Measurements from ENCODE around the gene PLAAT3.
"Not testable (repeated sequence)": the region's sequence is repeated elsewhere in the genome, so short reads cannot be mapped to it uniquely, and the experiment has no call there.

PLAAT3 gene

GRCh38 chr11:63619967-63620366 is 5.7 kb upstream of the PLAAT3 start:
- Histone ChIP-seq H3K27me3 (ENCODE audit: insufficient read depth, low read length, poor library complexity) (no peaks in the 10 kb centered on the region), H3K9ac (ENCODE audit: low read depth, low read length) (no peak overlapping the region), H3K9me3 (ENCODE audit: insufficient read depth, low read length, severe bottlenecking) (no peaks in the 10 kb centered on the region), H3K4me3 (ENCODE audit: low read depth in 1 of 2, low read length in 2 of 2) (no peak overlapping the region), H3K4me1 (ENCODE audit: insufficient read depth, low read length) (peaks cover 3% of the 10 kb centered on the region; the same call in 1 of the 2 replicates), H3K4me2 (ENCODE audit: insufficient read depth, low read length) (no peak overlapping the region), H3K79me2 (ENCODE audit: insufficient read depth, low read length) (no peaks in the 10 kb centered on the region), H3K27ac (ENCODE audit: low read length) (no peak overlapping the region), H2AFZ (ENCODE audit: low read depth, low read length) (no peak overlapping the region), H4K20me1 (ENCODE audit: insufficient read depth, low read length) (no peaks in the 10 kb centered on the region), H3K36me3 (ENCODE audit: insufficient read depth, low read length) (no peaks in the 10 kb centered on the region)
- ATAC-seq (ENCODE audit: insufficient read depth, low read depth) (no peak), DNase-seq (no peak)
- no peak for TF ChIP-seq CTCF (IDR thresholded peaks at IDR 0.05; ENCODE audit: borderline replicate concordance, extremely low read depth, low read length, poor library complexity, severe bottlenecking)
- no peak for TF ChIP-seq EZH2 (IDR thresholded peaks at IDR 0.05; ENCODE audit: borderline replicate concordance, low read depth, low read length, severe bottlenecking)

GRCh38 chr11:63617686-63618085 is 3.5 kb upstream of the PLAAT3 start:
- not testable (repeated sequence) for H3K4me1 ChIP-seq (ENCODE audit: insufficient read depth, low read length); H3K4me3 ChIP-seq (ENCODE audit: low read depth in 1 of 2, low read length in 2 of 2); ATAC-seq (ENCODE audit: insufficient read depth, low read depth); H3K27ac ChIP-seq (ENCODE audit: low read length); H3K9ac ChIP-seq (ENCODE audit: low read depth, low read length); H3K27me3 ChIP-seq (ENCODE audit: insufficient read depth, low read length, poor library complexity); H3K4me2 ChIP-seq (ENCODE audit: insufficient read depth, low read length); DNase-seq; H3K9me3 ChIP-seq (ENCODE audit: insufficient read depth, low read length, severe bottlenecking); H2AFZ ChIP-seq (ENCODE audit: low read depth, low read length); H3K79me2 ChIP-seq (ENCODE audit: insufficient read depth, low read length); H3K36me3 ChIP-seq (ENCODE audit: insufficient read depth, low read length); H4K20me1 ChIP-seq (ENCODE audit: insufficient read depth, low read length)

- Histone ChIP-seq H4K20me1 (ENCODE audit: insufficient read depth, low read length) (no peaks in the 10 kb centered on the region), H3K4me2 (ENCODE audit: insufficient read depth, low read length) (no peak overlapping the region), H3K79me2 (ENCODE audit: insufficient read depth, low read length) (no peaks in the 10 kb centered on the region), H3K9me3 (ENCODE audit: insufficient read depth, low read length, severe bottlenecking) (no peaks in the 10 kb centered on the region), H3K4me1 (ENCODE audit: insufficient read depth, low read length) (peaks cover 3% of the 10 kb centered on the region; the same call in 1 of the 2 replicates), H3K27ac (ENCODE audit: low read length) (no peak overlapping the region), H3K27me3 (ENCODE audit: insufficient read depth, low read length, poor library complexity) (no peaks in the 10 kb centered on the region), H3K36me3 (ENCODE audit: insufficient read depth, low read length) (no peaks in the 10 kb centered on the region), H3K9ac (ENCODE audit: low read depth, low read length) (no peak overlapping the region), H2AFZ (ENCODE audit: low read depth, low read length) (no peak overlapping the region), H3K4me3 (ENCODE audit: low read depth in 1 of 2, low read length in 2 of 2) (no peak overlapping the region)
- ATAC-seq (ENCODE audit: insufficient read depth, low read depth), result no peak
- TF ChIP-seq EZH2 (IDR thresholded peaks at IDR 0.05; ENCODE audit: borderline replicate concordance, low read depth, low read length, severe bottlenecking), result no peak
- no peak for DNase-seq
Observed at GRCh38 chr11:63616953-63617352, 2.7 kb upstream of the PLAAT3 start.

DNA sequence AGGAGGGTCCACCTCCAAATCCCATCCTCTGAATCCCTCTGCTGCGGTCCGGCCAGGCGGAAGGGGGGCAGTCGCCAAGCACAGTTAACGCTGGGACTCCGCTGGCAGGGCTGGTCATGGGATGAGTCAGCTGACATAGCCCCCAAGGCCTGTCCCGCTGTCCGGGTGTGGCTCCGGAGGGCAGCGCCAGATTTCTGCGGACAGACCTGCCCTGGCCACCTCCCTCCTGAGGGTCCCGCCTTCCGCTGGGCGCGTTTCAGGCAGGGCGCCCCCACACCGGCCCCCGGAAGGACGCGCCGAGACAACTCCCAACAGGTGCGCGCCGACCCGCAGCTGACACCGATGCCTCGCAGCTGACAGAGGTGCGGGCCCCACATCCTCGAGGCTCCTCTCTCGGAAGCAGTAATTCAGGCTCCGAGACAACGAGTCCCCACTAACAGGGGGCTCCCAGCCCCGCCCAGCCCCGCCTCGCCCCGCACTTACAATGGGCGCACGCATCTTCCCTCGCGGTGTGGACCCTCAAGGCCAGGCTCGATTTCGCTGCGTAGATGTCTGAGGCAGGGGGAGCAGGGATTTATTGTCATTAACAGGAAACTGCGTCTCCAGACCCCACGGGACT is 607 bp downstream of the PLAAT3 start:
- Histone ChIP-seq H3K4me2 (ENCODE audit: insufficient read depth, low read length) (no peak overlapping the region), H3K9me3 (ENCODE audit: insufficient read depth, low read length, severe bottlenecking) (no peaks in the 10 kb centered on the region), H4K20me1 (ENCODE audit: insufficient read depth, low read length) (no peaks in the 10 kb centered on the region), H3K27ac (ENCODE audit: low read length) (no peak overlapping the region), H3K4me3 (ENCODE audit: low read depth in 1 of 2, low read length in 2 of 2) (no peak overlapping the region), H2AFZ (ENCODE audit: low read depth, low read length) (no peak overlapping the region), H3K36me3 (ENCODE audit: insufficient read depth, low read length) (no peaks in the 10 kb centered on the region), H3K9ac (ENCODE audit: low read depth, low read length) (no peak overlapping the region), H3K79me2 (ENCODE audit: insufficient read depth, low read length) (no peaks in the 10 kb centered on the region), H3K4me1 (ENCODE audit: insufficient read depth, low read length) (no peaks in the 10 kb centered on the region), H3K27me3 (ENCODE audit: insufficient read depth, low read length, poor library complexity) (no peaks in the 10 kb centered on the region)
- no peak for DNase-seq
- TF ChIP-seq EZH2 (IDR thresholded peaks at IDR 0.05; ENCODE audit: borderline replicate concordance, low read depth, low read length, severe bottlenecking), result no peak
- TF ChIP-seq CTCF (IDR thresholded peaks at IDR 0.05; ENCODE audit: borderline replicate concordance, extremely low read depth, low read length, poor library complexity, severe bottlenecking), result no peak
- no peak for ATAC-seq (ENCODE audit: insufficient read depth, low read depth)
